Colonic mucosa (tissue), 4 donors: ENCODE data around the gene CALML3. TPM values are rescaled to one million over a fixed set of nuclear protein-coding genes. Genes with fewer than 3 reads are reported as not detected.

Experiments
- DNase-seq: peaks from one replicate; pipeline ENCODE4 v3.0.0-alpha.2; 2020
- H3K27ac ChIP-seq: fragments of 200-600 bp; one replicate; pipeline ENCODE4 v1.8.0; 2021
- H3K27me3 ChIP-seq: fragments of 200-600 bp; one replicate; pipeline ENCODE4 v1.8.0; 2021
- H3K36me3 ChIP-seq: fragments of 200-600 bp; one replicate; pipeline ENCODE4 v1.8.0; 2021
- H3K4me1 ChIP-seq: fragments of 200-600 bp; one replicate; pipeline ENCODE4 v1.8.0; 2021; ENCODE audit warnings: mild to moderate bottlenecking
- H3K4me3 ChIP-seq: fragments of 200-600 bp; one replicate; pipeline ENCODE4 v1.8.0; 2021
- H3K9ac ChIP-seq, 2 donors: one replicate each; pipeline ENCODE4 v1.7.0; 2013; ENCODE audit warnings: control low read depth in 2 of 2, low read depth in 2 of 2, low read length in 2 of 2
- H3K9me3 ChIP-seq: fragments of 200-600 bp; one replicate; pipeline ENCODE4 v1.8.0; 2021
- intact Hi-C: fragments of 100-400 bp; cut with DNase I; formaldehyde crosslinking; loops from one replicate; pipeline ENCODE4 v1.14.1; 2022
- total RNA-seq, 2 donors: library from RNA; stranded (reverse); fragmentation: NEBNext Ultra II Directional in 1 of 2; extraction: Animal tissue kit (Norgen Biotek cat#: 25700) in 1 of 2; gene quantifications; one replicate each; pipeline ENCODE4 v1.2.1, GENCODE V29; 2021
- TF ChIP-seq, protein P1 (sequence below): fragments of 200-600 bp; IDR thresholded peaks from one replicate; pipeline ENCODE4 v1.8.0; 2022; ENCODE audit warnings: antibody characterized with exemption, mild to moderate bottlenecking
- donor health status: healthy.
- donor health status: DM: no; HTN: no; CAD: no.
- donor health status: DM: no; HTN: no; CAD: no.

CALML3 gene
- total RNA-seq, 2 donors from 2014 or later, result 0.11 to 0.40 TPM

DNA sequence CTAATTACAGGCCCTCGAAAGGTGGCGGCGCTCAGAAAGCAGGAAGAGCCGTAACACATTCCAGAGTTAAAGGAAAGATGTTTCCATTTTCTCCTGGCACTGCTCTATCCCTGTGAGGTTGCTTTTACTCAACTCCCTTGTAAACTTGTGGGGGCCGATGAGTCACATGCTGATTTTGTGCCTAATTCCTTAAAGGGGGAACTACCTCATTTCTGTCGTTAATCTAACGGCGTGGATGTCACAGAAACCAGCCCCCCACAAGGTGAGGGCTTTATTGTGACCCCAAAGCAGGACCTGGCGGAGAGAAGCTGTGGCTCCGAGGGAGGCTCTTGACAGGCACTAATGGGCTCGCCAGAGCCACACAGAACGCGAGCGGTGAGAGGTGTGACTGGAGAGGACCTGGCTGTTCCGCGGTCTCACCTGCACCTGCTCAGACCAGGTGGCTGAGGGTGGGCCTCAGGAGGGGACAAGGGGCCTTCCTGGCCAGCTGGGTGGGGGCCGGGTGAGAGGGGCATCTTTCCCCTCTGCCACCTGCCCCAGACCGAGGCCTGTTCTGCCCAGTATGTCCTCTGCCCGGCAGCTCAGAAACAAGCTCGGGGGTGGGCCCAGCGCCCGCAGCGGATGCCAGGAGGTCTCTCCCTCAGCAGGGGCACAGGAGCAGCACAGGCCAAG lies 50.9 kb downstream of the CALML3 start:
- Histone ChIP-seq H3K36me3 (no peaks in the 10 kb centered on the region), H3K9ac (peak overlapping the region in 1 of 2 donors; percentile 36), H3K4me1 (peaks cover 5% of the 10 kb centered on the region), H3K27me3 (no peaks in the 10 kb centered on the region), H3K4me3 (no peak overlapping the region), H3K9me3 (no peaks in the 10 kb centered on the region), H3K27ac (no peak overlapping the region)
- intact Hi-C loops, result no loop called here
- DNase-seq, result no peak
- TF ChIP-seq, protein P1, sequence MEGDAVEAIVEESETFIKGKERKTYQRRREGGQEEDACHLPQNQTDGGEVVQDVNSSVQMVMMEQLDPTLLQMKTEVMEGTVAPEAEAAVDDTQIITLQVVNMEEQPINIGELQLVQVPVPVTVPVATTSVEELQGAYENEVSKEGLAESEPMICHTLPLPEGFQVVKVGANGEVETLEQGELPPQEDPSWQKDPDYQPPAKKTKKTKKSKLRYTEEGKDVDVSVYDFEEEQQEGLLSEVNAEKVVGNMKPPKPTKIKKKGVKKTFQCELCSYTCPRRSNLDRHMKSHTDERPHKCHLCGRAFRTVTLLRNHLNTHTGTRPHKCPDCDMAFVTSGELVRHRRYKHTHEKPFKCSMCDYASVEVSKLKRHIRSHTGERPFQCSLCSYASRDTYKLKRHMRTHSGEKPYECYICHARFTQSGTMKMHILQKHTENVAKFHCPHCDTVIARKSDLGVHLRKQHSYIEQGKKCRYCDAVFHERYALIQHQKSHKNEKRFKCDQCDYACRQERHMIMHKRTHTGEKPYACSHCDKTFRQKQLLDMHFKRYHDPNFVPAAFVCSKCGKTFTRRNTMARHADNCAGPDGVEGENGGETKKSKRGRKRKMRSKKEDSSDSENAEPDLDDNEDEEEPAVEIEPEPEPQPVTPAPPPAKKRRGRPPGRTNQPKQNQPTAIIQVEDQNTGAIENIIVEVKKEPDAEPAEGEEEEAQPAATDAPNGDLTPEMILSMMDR, result no peak

DNA sequence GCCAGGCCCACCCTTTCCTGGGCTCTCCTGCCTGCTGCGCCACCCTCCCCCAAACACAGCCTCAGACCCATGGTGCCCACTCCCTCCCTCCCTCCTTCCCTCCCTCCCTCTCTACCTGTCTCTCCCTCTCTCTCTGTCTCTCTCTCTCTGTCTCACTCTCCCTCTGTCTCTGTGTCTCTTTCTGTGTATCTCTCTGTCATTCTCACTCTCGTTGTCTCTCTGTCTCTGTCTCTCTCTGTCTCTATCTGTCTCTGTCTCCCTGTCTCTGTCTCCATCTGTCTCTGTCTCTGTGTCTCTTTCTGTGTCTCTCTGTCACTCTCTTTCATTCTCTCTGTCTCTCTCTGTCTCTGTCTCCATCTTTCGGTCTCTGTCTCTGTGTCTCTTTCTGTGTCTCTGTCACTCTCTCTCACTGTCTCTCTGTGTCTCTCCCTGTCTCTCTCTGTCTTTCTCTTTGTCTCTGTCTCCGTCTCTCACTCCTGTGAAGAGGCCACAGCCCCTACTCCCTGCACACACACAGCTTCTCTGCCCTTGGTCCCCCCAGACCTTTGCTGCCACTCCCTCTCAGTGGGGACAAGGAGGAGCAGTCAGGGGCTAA lies 51.5 kb downstream of the CALML3 start:
- no peaks in the 10 kb centered on the region for H3K9me3 ChIP-seq
- TF ChIP-seq, protein P1, result no peak
- H3K9ac ChIP-seq, result no peak overlapping the region
- no peak overlapping the region for H3K27ac ChIP-seq
- DNase-seq, result no peak
- H3K4me3 ChIP-seq, result no peak overlapping the region
- peaks cover 5% of the 10 kb centered on the region for H3K4me1 ChIP-seq
- no peaks in the 10 kb centered on the region for H3K27me3 ChIP-seq
- no peaks in the 10 kb centered on the region for H3K36me3 ChIP-seq
- intact Hi-C loops, result no loop called here

Other genes starting within 250 kb of the CALML3 start
- gene UCN3, start 160.0 kb upstream of the CALML3 start, total RNA-seq, result 1 to 10 TPM; 4.0 TPM
- gene TUBAL3, start 120.1 kb upstream of the CALML3 start, total RNA-seq, result 10 to 100 TPM; 12.8 to 39.6 TPM
- gene NET1, start 112.4 kb upstream of the CALML3 start, total RNA-seq, result 100 to 1,000 TPM; 174 to 455 TPM
- not detected for gene CALML5, start 25.4 kb upstream of the CALML3 start, total RNA-seq
- gene ASB13, start 141.6 kb downstream of the CALML3 start, total RNA-seq, result 10 to 100 TPM; 36.1 to 36.2 TPM
- gene TASOR2, start 159.9 kb downstream of the CALML3 start, total RNA-seq, result 10 to 100 TPM; 41.4 to 57.2 TPM